PFSK-1 (cell line): ENCODE data around the gene SRP14.

Experiments
- POLR2AphosphoS5 ChIP-seq: IDR thresholded peaks from 2 replicates; pipeline ENCODE4 v1.6.1; 2012; ENCODE audit warnings: low read depth, mild to moderate bottlenecking, control low read depth, low read length, moderate library complexity
- REST ChIP-seq, 2 experiments: IDR thresholded peaks; 2 replicates each; pipeline versions ENCODE4 v1.6.1 to v1.8.0; 2011 to 2012; ENCODE audit warnings: low read depth in 2 of 2, low read length in 2 of 2, control low read depth in 1 of 2, inconsistent platforms in 1 of 2, mild to moderate bottlenecking in 1 of 2, moderate library complexity in 1 of 2; ENCODE audit not compliant: insufficient read depth in 1 of 2
- SIN3A ChIP-seq: IDR thresholded peaks from 2 replicates; pipeline ENCODE4 v1.6.1; 2012; ENCODE audit warnings: mild to moderate bottlenecking, low read length, moderate library complexity, borderline replicate concordance; ENCODE audit not compliant: insufficient read depth
- TAF1 ChIP-seq: IDR thresholded peaks from 2 replicates; pipeline ENCODE4 v1.6.1; 2012; ENCODE audit warnings: low read length, control low read depth, borderline replicate concordance; ENCODE audit not compliant: insufficient read depth

- TF ChIP-seq REST (IDR thresholded peaks at IDR 0.05; ENCODE audit: insufficient read depth in 1 of 2, low read depth in 2 of 2, low read length in 2 of 2) (no peak), POLR2AphosphoS5 (no peak), SIN3A (no peak), TAF1 (no peak)
These were observed 21.4 kb upstream of the SRP14 start for GRCh38 chr15:40060236-40060961.
